KG1 (cell line): ENCODE data around the gene MTHFSD.

Experiments
- DNase-seq: peaks from one replicate; lab custom pipeline; 2025; lab: John Stamatoyannopoulos, UW

MTHFSD gene

GRCh38 chr16:86569701-86570447, 14.8 kb upstream of the MTHFSD start:
- no peak for DNase-seq

- DNase-seq, result no peak
Observed at GRCh38 chr16:86568677-86569623, 13.9 kb upstream of the MTHFSD start.

- no peak for DNase-seq
Observed at GRCh38 chr16:86567701-86568581, 12.9 kb upstream of the MTHFSD start.

DNA sequence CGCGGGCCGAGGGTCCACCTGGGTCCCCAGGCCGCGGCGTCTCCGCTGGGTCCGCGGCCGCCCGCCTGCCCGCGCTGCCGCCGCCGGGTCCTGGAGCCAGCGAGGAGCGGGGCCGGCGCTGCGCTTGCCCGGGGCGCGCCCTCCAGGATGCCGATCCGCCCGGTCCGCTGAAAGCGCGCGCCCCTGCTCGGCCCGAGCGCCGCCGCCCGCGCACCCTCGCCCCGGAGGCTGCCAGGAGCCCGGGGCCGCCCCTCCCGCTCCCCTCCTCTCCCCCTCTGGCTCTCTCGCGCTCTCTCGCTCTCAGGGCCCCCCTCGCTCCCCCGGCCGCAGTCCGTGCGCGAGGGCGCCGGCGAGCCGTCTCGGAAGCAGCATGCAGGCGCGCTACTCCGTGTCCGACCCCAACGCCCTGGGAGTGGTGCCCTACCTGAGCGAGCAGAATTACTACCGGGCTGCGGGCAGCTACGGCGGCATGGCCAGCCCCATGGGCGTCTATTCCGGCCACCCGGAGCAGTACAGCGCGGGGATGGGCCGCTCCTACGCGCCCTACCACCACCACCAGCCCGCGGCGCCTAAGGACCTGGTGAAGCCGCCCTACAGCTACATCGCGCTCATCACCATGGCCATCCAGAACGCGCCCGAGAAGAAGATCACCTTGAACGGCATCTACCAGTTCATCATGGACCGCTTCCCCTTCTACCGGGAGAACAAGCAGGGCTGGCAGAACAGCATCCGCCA, 12.1 kb upstream of the MTHFSD start:
- no peak for DNase-seq

DNA sequence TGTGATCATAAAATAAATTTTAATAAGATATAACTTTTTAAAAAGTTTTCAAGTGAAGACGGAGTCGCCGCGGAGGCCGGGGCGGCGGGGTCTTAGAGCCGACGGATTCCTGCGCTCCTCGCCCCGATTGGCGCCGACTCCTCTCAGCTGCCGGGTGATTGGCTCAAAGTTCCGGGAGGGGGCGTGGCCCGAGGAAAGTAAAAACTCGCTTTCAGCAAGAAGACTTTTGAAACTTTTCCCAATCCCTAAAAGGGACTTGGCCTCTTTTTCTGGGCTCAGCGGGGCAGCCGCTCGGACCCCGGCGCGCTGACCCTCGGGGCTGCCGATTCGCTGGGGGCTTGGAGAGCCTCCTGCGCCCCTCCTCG, 11.5 kb upstream of the MTHFSD start, which contains the start of gene FOXC2:
Gene FOXC2 (plus strand): TSS at position 229 of the 365 bp plus-strand sequence. CDS start 507 bp downstream, outside the sequence.
- no peak for DNase-seq

DNA sequence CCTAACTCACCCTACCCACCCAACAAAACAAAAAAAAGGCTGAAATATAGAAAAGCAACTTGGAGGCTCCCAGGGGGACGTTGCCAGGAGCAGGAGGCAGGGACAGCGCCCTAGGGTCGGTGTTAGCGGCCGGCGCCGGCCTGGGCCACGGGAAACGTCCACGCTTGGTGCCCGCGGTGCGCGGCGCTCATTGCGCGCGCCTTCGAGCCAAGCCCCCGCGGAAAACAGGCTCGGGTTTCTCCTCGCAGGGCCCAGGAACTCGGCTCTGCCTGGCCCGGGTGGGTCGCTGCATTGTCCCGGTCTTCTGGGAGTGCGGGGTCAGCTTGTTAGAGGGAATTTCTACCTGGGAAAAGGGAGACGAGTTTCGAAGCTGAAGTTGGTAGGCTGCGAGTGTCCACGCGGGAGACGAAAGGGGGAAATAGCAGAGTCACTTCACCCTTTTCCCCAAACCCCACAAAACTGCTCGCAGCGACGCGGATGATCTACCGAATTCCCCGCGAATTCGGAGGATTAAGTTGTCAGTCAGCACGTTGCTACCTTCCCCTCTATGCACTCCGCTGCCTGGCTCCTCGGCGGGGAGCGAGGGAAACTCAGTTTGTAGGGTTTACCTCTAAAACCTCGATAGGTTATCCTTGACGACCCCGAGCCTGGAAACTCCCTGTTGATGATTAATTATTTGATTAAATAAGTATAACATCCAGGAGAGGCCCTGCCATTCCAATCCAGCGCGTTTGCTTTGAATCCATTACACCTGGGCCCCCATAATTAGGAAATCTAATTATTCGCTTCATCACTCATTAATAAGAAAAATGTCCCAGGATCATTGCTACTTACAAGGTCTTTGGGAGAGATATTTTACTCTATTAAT, 10.8 kb upstream of the MTHFSD start:
- DNase-seq, result no peak

- no peak for DNase-seq
Observed at GRCh38 chr16:86565181-86565631, 10.2 kb upstream of the MTHFSD start.

GRCh38 chr16:86563469-86564345, 8.7 kb upstream of the MTHFSD start:
- peak; percentile 62 for DNase-seq

GRCh38 chr16:86562356-86562755, 7.3 kb upstream of the MTHFSD start:
- DNase-seq, result no peak

DNA sequence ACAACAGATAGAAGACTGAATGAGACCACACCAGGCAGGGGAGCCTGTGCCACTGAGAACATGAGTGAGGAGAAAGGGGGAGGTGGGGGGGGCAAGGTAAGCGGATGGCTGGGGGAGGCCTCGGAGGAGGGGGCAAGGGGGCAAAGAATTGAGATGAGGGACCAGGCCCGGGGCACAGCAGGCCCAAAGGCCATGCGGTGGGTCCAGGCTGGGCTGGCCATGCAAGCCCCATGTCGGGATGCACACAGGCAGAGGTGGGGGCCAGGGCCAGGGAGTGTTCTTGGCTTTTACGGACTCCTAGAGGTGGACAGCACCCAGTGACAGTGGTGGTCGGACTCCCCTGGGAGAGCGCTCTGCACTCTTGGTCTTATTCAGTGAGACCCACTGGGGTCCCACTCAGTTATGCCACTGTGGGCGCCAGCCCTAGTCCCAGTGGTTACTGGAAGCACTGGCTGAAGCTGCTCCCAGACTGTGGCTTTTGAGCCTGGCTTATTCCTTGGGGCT, 4.8 kb upstream of the MTHFSD start:
- DNase-seq, result no peak

- no peak for DNase-seq
Observed at GRCh38 chr16:86558355-86559193, 3.5 kb upstream of the MTHFSD start.

- no peak for DNase-seq
Observed at GRCh38 chr16:86557587-86557986, 2.6 kb upstream of the MTHFSD start.

GRCh38 chr16:86556576-86556975, 1.5 kb upstream of the MTHFSD start:
- DNase-seq, result no peak

DNA sequence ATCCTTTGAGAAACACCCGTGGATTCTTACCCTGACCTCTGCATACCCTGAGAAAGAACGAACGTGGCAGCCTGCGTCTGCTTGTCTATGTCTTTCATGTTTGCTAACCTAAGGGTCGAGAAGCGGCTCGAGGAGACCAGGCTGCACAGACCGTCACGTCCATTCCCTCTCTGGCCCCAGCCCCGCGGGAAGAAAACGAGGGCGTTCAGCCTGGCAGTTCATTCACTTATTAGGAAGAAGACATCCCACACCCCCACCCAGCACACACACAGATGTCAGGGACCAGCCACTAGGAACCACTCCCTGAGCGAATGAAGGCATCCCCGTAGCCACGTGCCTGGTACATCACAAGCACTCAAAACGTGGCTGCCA, 655 bp upstream of the MTHFSD start:
- no peak for DNase-seq

- DNase-seq, result no peak
Observed at GRCh38 chr16:86554599-86554916, 477 bp downstream of the MTHFSD start.

- DNase-seq, result no peak
Observed at GRCh38 chr16:86553356-86553755, 1.7 kb downstream of the MTHFSD start.

GRCh38 chr16:86550281-86550680, 4.8 kb downstream of the MTHFSD start:
- DNase-seq, result no peak

DNA sequence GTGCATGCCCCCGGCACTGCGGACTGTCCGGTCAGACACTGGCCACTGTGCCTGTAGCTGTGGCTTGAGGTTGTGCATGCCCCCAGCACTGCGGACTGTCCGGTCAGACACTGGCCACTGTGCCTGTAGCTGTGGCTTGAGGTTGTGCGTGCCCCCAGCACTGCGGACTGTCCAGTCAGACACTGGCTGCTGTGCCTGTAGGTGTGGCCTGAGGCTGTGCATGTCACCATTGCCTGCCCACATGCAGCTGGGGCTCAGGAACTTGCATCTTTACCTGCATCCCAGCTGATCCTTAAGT, 5.2 kb downstream of the MTHFSD start:
- DNase-seq, result no peak
